Right lobe of liver (tissue), 4 donors: ENCODE data around the gene WDR62.

Experiments
- POLR2A ChIP-seq: fragments of 450-650 bp; IDR thresholded peaks from one replicate; pipeline ENCODE4 v1.6.1; 2017; ENCODE audit warnings: antibody characterized with exemption, mild to moderate bottlenecking
- TF ChIP-seq, protein P1 (sequence below), 4 donors: fragments of 200-600 bp in 3 of 4; fragments of 450-650 bp in 1 of 4; IDR thresholded peaks; one replicate each; pipeline versions ENCODE4 v1.5.1 to v1.8.0; 2016 to 2022; ENCODE audit warnings: antibody characterized with exemption in 4 of 4, mild to moderate bottlenecking in 2 of 4
- donor health status: DM: no; HTN: no; CAD: no.
- donor health status: DM: no; HTN: no; CAD: no.
- donor health status: DM: no; HTN: yes; CAD: no.

DNA sequence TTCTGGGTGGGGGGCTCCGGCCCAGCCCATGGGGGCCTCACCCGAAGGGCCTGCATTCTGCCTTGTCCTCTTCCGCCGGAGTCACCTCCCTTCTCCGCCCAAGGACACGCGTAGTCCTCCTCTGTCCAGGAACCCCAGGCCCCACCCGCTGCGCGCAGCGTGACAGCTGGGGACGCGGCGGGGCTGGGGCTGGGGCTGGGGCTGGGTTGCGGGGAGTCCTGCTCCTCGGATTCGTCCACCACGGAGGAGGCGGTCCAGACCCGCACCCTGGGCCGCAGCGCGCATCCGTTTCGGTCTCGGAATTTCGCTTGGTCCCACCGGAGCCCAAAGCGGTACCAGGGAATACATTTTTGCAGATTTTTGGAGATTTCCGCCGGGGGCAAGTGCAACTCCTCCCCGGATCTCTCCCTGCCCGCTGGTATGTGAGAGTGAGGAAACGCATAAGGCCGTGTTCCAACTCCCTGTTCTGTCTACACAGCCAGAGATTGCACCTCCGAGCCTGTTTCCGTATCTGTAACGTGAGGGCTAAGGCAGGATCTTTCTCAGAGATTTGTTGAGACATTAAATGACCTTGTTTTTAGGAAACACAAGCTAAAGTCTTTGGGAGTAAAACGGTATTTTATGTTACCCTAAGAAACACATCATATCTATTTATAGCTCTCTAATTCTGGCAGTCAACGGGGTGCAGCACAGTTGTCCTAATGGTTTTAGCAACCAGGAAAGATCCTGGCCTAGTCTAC lies 97.8 kb downstream of the WDR62 start, which contains the start of gene COX7A1:
- TF ChIP-seq, protein P1, sequence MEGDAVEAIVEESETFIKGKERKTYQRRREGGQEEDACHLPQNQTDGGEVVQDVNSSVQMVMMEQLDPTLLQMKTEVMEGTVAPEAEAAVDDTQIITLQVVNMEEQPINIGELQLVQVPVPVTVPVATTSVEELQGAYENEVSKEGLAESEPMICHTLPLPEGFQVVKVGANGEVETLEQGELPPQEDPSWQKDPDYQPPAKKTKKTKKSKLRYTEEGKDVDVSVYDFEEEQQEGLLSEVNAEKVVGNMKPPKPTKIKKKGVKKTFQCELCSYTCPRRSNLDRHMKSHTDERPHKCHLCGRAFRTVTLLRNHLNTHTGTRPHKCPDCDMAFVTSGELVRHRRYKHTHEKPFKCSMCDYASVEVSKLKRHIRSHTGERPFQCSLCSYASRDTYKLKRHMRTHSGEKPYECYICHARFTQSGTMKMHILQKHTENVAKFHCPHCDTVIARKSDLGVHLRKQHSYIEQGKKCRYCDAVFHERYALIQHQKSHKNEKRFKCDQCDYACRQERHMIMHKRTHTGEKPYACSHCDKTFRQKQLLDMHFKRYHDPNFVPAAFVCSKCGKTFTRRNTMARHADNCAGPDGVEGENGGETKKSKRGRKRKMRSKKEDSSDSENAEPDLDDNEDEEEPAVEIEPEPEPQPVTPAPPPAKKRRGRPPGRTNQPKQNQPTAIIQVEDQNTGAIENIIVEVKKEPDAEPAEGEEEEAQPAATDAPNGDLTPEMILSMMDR (IDR thresholded peaks at IDR 0.05) = no peak
- no peak for TF ChIP-seq POLR2A
